GM13976 (cell line): Measurements from ENCODE around the gene TRIP10.

Source experiments
- DNase-seq: peaks from one replicate; pipeline ENCODE4 v3.0.0; 2012; ENCODE audit warnings: low spot score
- CTCF ChIP-seq: IDR thresholded peaks from 2 replicates; pipeline ENCODE4 v1.5.1; 2012; ENCODE audit warnings: borderline replicate concordance, mild to moderate bottlenecking; ENCODE audit not compliant: insufficient read depth; ENCODE audit errors: extremely low read depth, missing control alignments, control extremely low read depth
- in situ Hi-C: fragments of 300-500 bp; cut with MboI; formaldehyde crosslinking; loops from one replicate; pipeline ENCODE4 v1.12.0; 2022; ENCODE audit warnings: low sequenced_read_pairs, mixed read lengths, inconsistent platforms; ENCODE audit not compliant: unreplicated experiment

The TRIP10 gene

GRCh38 chr19:6711078-6711361 is 28.5 kb upstream of the TRIP10 start:
- TF ChIP-seq CTCF: no peak
- no peak for DNase-seq
- in situ Hi-C loops: no loop called here

- in situ Hi-C loops: no loop called here
- TF ChIP-seq CTCF: no peak
- DNase-seq: no peak
These were observed 27.9 kb upstream of the TRIP10 start for GRCh38 chr19:6711605-6712004.

DNA sequence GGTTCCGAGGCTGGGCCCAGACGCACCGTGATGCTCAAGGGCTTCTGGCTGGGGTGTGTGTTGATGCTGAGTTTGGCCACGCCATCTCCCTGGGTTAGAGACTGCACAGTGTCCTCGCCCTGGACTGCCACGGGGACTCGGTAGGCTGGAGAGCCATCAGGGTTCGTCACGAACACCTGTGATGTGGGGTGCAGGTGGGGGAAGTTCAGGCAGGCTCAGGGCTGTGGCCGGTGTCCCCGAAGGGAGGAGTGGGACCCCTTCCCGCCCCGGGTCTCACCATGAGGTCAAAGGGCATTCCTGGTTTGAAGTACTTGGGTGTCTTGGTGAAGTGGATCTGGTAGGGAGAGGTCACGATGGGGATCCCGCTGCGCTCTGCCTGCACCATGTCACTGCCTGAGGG is 27.2 kb upstream of the TRIP10 start:
- TF ChIP-seq CTCF: no peak
- in situ Hi-C loops: no loop called here
- DNase-seq: peak; percentile 30

DNA sequence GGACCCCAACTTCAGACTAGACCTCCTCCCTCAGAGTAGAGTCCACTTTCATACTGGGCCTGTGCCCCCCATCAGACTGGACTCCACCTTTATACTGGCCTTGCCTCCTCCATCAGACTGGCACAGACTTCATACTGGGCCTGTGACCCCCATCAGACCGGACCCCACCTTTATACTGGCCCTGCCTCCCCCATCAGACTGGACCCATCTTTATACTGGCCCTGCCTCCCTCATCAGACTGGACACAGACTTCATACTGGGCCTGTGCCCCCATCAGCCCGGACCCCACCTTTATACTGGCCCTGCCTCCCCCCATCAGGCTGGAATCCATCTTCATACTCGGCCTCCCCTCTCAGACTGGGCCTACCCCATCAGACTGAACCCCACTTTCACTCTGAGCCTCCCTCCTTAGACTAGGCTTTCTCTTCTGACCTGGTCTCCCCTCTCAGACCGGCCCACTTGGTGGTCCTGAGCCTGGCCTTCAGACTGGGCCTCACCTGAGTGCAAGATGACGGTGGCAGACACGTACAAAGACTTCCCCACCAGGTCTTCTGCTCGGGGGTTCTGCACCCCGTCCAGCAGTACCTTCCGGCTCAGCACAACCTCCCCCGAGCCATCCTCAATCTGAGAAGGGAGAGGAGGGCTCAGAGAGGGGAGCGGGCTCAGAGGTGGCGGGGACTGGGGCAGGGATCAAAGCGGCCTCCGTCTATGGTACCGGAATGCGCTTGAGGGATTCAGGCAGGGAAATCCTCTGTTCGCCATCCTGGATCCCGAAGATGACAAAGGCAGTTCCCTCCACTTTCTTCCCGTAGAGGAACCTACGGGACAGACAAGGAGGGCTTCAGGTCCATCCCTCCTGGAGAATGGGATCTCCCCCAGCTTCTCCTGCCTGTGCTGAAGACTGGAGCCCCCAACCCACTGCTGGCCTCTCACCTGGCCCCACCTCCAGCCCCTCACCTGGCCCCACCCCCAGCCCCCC is 26.5 kb upstream of the TRIP10 start:
- in situ Hi-C loops: no loop called here
- peak; percentile 29 for DNase-seq
- TF ChIP-seq CTCF: no peak

- in situ Hi-C loops: no loop called here
- DNase-seq: no peak
- TF ChIP-seq CTCF: no peak
These were observed 25.4 kb upstream of the TRIP10 start for GRCh38 chr19:6713773-6714692.

DNA sequence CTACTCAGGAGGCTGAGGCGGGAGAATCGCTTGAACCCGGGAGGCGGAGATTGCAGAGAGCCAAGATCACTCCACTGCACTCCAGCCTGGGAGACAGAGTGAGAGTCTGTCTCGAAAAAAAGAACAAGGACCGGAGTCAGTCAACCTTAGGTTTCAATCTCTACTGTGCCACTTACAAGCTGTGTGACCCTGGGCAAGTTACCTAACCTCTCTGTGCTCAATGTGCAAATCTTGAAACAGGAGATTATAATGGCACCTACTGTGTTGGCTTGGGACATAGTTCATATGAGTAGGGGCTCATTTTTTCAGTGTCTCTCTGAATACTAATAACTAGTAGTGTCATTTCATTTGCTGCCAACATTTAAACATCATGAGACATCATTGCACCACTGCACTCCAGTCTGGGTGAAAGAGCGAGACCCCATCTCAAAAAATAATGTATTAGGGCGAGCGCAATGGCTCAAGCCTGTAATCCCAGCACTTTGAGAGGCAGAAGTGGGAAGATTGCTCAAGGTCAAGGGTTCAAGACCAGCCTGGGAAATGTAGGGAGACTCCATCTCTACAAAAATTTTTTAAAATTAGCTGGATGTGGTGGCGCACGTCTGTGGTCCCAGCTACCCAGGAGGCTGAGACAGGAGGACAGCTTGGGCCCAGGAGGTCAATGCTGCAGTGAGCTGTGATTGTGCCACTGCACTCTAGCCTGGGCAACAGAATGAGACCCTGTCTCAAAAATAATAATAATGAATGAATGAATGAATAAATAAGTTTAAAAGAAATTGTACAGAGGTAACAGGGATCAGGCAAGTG is 24.5 kb upstream of the TRIP10 start:
- no peak for DNase-seq
- no peak for TF ChIP-seq CTCF
- in situ Hi-C loops: no loop called here
